GM12878 (cell line): ENCODE data around the gene SDHAF1.

Experiments used
- EP300 ChIP-seq, 2 experiments: fragments of 150-350 bp in 1 of 2; IDR thresholded peaks; 2 replicates each; pipeline ENCODE4 v1.6.1; 2011 to 2012; ENCODE audit warnings: low read depth in 2 of 2, low read length in 2 of 2, borderline replicate concordance in 1 of 2, improper control_type of control experiment in 1 of 2, inconsistent platforms in 1 of 2; ENCODE audit not compliant: control insufficient read depth in 1 of 2
- HDGF ChIP-seq: fragments of 450-650 bp; IDR thresholded peaks from 2 replicates; pipeline ENCODE4 v1.6.1; 2016; ENCODE audit warnings: antibody characterized with exemption
- IKZF1 ChIP-seq: fragments of 450-650 bp; conservative IDR thresholded peaks from 2 replicates; pipeline ENCODE4 v1.6.1; 2017; ENCODE audit warnings: antibody characterized with exemption, mild to moderate bottlenecking
- NR2C2 ChIP-seq: IDR thresholded peaks from 2 replicates; pipeline ENCODE4 v1.6.1; 2011; ENCODE audit warnings: borderline replicate concordance, low read depth; ENCODE audit not compliant: control insufficient read depth, insufficient read length
- POLR2AphosphoS2 ChIP-seq: IDR thresholded peaks from 2 replicates; pipeline ENCODE4 v1.6.1; 2011; ENCODE audit warnings: low read depth, mild to moderate bottlenecking, low read length, improper control_type of control experiment, moderate library complexity
- RAD51 ChIP-seq: fragments of 450-650 bp; IDR thresholded peaks from 2 replicates; pipeline ENCODE4 v1.6.1; 2016; ENCODE audit warnings: moderate library complexity, mild to moderate bottlenecking, inconsistent platforms
- RFX5 ChIP-seq: IDR thresholded peaks from 2 replicates; pipeline ENCODE4 v1.6.1; 2011; ENCODE audit warnings: low read depth, low read length, improper control_type of control experiment
- YY1 ChIP-seq: IDR thresholded peaks from 2 replicates; pipeline ENCODE4 v1.6.1; 2011; ENCODE audit warnings: low read depth, mild to moderate bottlenecking, low read length
- TF ChIP-seq, protein P1 (sequence below), 3 experiments: IDR thresholded peaks in 2 of 3; conservative IDR thresholded peaks in 1 of 3; 2 replicates each; pipeline ENCODE4 v1.5.1; 2011; ENCODE audit warnings: low read depth in 3 of 3, low read length in 3 of 3, mild to moderate bottlenecking in 3 of 3, control low read depth in 2 of 3, moderate library complexity in 2 of 3, inconsistent platforms in 1 of 3, mixed read lengths in 1 of 3; ENCODE audit not compliant: control insufficient read depth in 2 of 3, insufficient read depth in 1 of 3; ENCODE audit errors: extremely low read depth in 1 of 3
- TF ChIP-seq, protein P2 (sequence below): IDR thresholded peaks from 2 replicates; pipeline ENCODE4 v1.6.1; 2012; ENCODE audit warnings: mild to moderate bottlenecking, low read depth, low read length

DNA sequence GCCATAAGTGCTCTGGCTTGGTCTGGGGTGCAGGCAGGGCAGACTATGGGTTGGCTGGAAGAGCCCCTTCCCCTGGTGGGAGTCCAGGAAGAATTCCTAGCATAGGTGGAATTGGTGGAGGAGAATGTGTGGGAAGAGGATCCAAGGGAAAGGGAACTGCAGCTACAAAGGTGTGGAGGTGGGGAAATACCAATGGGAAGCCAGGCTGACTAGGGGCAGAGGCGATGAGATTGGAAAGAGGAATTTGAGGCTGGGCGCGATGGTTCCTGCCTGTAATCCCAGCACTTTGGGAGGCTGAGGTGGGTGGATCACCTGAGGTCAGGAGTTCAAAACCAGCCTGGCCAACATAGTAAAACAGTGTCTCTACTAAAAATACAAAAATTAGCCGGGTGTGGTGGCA lies 4.8 kb upstream of the SDHAF1 start:
- TF ChIP-seq EP300 (IDR thresholded peaks at IDR 0.05; ENCODE audit: borderline replicate concordance in 1 of 2, control insufficient read depth in 1 of 2, low read depth in 2 of 2, low read length in 2 of 2), result no peak
- TF ChIP-seq, protein P1, sequence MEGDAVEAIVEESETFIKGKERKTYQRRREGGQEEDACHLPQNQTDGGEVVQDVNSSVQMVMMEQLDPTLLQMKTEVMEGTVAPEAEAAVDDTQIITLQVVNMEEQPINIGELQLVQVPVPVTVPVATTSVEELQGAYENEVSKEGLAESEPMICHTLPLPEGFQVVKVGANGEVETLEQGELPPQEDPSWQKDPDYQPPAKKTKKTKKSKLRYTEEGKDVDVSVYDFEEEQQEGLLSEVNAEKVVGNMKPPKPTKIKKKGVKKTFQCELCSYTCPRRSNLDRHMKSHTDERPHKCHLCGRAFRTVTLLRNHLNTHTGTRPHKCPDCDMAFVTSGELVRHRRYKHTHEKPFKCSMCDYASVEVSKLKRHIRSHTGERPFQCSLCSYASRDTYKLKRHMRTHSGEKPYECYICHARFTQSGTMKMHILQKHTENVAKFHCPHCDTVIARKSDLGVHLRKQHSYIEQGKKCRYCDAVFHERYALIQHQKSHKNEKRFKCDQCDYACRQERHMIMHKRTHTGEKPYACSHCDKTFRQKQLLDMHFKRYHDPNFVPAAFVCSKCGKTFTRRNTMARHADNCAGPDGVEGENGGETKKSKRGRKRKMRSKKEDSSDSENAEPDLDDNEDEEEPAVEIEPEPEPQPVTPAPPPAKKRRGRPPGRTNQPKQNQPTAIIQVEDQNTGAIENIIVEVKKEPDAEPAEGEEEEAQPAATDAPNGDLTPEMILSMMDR (IDR thresholded peaks at IDR 0.05 in 2 of 3, conservative IDR thresholded peaks at IDR 0.05 in 1 of 3; ENCODE audit: control insufficient read depth in 2 of 3, extremely low read depth in 1 of 3, insufficient read depth in 1 of 3, low read depth in 3 of 3, low read length in 3 of 3), result no peak
- no peak for TF ChIP-seq POLR2AphosphoS2
- TF ChIP-seq YY1, result no peak
- TF ChIP-seq NR2C2, result no peak
- TF ChIP-seq RAD51, result no peak
- TF ChIP-seq IKZF1, result no peak
- TF ChIP-seq, protein P2, sequence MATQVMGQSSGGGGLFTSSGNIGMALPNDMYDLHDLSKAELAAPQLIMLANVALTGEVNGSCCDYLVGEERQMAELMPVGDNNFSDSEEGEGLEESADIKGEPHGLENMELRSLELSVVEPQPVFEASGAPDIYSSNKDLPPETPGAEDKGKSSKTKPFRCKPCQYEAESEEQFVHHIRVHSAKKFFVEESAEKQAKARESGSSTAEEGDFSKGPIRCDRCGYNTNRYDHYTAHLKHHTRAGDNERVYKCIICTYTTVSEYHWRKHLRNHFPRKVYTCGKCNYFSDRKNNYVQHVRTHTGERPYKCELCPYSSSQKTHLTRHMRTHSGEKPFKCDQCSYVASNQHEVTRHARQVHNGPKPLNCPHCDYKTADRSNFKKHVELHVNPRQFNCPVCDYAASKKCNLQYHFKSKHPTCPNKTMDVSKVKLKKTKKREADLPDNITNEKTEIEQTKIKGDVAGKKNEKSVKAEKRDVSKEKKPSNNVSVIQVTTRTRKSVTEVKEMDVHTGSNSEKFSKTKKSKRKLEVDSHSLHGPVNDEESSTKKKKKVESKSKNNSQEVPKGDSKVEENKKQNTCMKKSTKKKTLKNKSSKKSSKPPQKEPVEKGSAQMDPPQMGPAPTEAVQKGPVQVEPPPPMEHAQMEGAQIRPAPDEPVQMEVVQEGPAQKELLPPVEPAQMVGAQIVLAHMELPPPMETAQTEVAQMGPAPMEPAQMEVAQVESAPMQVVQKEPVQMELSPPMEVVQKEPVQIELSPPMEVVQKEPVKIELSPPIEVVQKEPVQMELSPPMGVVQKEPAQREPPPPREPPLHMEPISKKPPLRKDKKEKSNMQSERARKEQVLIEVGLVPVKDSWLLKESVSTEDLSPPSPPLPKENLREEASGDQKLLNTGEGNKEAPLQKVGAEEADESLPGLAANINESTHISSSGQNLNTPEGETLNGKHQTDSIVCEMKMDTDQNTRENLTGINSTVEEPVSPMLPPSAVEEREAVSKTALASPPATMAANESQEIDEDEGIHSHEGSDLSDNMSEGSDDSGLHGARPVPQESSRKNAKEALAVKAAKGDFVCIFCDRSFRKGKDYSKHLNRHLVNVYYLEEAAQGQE, result no peak
- no peak for TF ChIP-seq RFX5
- TF ChIP-seq HDGF, result no peak
